Kidney capillary endothelial cell (primary cell): ENCODE data around the gene SH3RF1.

Experiments
- DNase-seq: peaks from one replicate; pipeline ENCODE4 v3.0.0-alpha.2; 2018; ENCODE audit warnings: low spot score

SH3RF1 gene

DNA sequence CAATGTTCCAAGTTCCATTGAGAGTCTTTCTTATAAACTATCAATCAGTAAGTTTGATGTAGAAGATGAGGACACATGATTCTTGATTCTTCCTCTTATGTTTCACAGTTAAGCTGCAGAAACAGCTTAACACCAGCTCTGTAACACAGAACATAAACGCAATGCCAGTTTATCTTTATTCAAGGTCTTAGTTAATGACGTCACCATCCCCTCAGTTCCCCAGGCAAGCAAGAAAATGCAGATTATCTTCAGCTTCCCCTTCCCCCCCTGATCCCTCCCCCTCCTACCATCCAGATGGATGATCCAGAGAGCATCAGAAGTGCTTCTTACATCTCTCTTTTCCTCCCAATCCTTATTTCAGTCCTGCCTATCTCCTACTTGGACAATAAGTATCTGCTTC is 4.4 kb upstream of the SH3RF1 start:
- no peak for DNase-seq

DNA sequence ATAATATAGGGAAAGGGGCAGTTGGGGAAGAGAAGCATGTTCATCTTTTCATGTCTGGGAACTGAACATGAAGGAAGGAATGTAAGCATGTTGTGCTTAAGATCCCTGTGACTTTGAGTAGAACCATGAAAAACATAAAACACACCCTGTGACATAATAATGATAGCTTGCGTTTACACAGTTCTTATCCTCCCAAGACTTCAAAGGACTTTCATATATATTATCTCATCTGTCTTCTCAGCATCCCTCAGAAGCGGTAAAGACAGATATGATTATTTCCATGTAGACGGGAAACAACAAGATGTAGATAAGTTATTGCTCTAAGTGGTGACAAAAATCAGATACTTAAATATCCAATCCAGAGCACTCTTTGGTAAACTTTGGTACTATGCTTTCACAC is 3.3 kb upstream of the SH3RF1 start:
- DNase-seq, result no peak

DNA sequence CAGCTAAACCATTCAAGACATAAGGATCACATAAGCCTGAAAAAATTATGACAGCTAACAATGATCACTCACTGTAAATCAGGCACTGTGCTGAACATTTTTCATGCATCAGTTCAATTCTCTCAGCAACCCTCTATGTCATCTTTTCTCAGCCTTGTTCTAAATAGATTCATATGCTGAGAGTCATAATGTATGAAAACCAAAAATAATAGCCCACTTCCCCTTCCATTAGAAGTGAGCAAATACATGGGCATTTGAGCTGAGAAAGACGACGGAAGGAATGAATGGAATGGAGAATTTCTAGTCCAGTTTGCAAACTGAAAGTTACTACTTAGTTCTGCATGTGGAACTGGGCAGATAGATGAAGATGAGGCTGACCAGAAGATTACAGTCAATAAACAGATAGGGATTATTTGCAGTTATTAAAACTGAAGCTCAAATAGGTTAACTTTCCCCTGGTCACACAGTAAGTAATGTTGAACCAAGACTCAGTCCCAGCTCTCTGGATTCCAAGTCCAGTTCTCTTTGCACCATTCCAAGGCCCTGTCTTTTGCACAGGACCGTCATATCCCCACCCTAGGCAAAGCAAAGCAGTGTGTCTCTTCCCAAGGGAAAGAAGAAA is 1.6 kb upstream of the SH3RF1 start:
- DNase-seq, result no peak

DNA sequence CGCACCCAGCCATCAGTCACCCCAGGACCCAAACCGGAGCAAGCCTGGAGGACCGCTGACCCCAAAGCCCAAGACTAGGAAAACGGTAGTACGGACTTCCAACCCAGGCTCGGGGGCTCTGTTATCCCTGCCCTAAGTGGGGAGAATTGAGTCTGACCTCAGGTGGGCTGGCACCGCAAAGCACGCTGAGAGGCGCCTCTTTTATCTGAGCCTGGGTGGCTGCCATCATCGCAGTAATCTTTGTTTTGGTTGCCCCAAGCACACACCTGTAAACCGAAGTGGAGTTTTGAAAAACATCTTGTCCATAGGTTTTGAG is 894 bp upstream of the SH3RF1 start:
- DNase-seq, result no peak

DNA sequence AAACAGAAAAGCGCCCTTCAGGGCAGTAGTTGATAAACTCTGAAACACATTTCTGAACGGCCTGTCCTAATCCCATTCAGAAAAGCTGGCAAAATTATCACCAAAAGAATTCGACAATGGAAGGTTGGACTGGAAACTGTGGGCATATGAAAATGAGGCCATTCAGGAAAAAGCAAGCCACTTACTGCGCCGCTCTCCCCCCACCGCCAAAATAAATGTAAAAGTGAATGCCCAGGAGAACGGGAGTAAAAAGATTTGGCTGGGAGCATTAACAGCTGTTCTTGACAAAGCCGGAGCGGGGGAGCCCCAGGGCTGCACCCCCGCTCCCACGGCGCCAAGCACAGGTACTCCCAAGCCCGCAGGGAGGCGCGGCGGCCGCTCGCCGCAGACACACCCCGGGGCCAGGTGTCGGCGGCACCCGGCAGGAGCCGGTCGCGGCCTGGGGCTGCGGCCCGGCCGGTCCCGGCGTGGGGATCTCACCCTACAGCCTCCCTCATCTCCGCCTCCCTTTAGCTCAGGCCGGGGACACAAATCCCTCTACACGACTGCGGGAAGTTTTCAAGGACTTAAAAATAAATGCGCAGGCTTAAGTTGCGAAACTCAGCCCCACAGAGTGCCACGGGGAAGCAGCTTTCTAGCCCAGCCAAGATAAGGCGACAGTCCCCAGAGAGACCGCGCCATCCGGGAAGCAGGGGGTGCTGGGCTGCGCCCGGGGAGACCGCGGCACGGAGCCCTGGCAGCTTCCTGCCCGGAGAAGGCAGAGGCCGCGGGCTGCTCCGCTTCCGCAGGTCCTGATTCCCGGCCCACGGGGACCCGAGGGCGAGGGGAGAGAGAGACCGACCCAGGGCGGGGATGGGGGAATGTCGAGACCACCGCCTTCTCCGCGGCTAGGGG is 593 bp downstream of the SH3RF1 start:
- DNase-seq, result peak; percentile 42

DNA sequence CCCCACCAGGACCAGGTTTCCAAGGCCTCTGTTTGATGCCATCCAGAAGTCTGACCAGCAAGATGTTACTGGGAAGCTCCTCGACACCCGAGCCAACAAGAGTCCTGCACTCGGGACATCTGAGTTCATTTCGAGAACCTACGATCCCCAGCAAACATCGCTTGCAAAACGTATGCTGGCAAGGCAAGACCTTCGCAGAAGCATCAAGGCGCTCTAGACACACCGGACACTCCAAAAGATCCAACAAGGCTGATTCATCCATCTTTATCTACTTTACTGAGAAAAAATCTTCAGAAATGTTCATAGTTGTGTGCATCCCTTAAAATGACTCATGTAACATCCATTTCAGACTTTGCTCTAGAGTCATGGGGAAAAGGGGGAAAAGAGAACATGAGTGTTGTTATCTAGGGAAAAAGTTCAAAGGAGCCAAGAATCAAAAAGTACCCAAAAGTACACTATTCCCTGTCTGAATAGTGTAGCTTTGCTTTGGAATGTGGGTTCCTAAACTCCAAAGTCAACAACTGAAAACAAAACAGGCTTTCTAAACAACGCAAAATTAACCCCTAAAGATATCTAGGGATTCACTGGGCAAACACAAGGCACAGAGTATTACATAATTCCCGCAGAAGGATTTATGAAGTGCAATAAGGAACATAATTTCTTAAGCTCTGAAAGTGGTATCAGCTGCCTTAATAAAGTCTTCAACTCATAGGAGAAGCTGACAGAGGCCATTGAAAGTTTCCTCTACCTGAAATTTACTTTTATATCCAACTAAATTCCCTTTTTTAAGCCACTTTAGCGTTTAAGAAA is 1.6 kb downstream of the SH3RF1 start:
- DNase-seq, result no peak

DNA sequence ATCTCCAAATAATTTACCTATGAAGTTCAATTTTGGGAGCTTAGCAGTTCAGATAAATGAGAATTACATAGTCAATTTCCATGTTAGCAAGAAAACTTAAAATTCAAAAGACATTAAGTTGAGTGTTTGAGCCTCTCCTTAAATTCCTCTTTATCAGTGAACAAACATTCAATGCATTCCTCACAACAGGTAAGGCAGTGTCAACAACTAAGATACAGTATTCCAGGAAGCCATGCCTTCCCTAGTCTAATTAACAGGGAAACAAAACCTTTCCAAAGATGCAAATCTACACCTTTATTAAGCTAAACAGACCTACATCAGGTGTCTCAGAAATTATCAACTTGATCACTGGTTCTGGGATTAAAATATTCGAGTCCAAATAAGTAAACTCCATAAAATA is 3.7 kb downstream of the SH3RF1 start:
- no peak for DNase-seq

DNA sequence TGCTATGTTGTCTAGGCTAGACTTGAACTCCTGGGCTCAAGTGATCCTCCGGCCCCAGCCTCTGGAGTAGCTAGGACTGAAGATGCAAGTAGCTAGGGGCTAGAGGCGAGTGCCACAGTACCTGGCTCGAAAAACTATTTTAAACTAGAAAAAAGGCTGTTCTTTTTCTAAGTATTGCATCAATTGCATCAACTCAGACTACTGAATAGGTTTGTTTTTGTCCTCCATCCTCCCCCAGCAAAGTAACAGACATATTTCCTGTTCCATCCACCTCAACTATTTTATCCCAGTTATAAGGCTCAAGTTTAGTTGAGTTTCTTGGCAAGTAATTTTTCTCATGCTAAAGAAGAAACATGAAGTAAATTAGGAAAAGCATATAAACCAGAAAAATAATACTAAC is 4.1 kb downstream of the SH3RF1 start:
- no peak for DNase-seq

DNA sequence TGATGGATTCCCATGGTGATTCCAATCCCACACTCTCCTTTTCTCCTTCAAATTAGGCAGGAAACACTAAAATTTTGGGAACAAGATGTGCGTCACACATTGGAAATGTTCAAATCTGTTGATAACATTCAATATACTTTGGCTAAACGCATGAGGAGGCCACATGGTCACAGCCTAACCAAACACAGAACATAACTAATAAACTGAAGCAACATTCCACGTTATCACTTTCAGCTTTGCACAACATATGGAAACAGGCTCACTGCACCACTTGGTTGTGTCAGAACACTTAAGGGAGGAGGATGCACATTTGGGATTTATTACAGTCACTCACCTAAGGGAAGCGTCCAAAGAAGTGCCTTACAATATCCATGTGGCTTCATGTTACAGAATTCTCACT is 4.7 kb downstream of the SH3RF1 start:
- no peak for DNase-seq

DNA sequence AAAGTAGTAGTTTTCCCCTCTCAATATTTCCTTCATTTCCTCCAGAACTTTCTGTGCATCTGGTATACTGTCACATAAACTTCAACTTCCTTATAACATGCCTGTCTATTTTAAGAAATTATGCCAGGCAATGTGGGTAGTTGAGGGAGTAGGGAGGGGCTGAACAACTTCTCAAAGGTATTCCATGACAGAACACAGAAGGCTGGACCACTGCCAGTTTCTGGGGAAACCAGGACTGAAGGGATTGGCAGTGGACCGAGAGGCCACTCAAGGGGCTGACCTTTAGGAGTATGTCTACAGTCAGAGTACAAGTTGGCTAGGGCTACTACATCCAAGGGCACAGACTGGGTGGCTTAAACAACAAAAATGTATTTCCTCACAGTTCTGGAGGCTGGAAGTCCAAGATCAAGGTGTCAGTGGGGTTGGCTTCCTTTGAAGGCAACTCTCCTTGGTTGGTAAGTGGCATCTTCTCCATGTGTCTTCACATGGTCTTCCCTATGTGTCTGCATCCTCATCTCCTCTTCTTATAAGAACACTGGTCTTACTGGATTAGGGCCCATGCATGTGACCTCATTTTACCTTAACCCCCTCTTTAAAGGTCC is 6.9 kb downstream of the SH3RF1 start:
- no peak for DNase-seq

DNA sequence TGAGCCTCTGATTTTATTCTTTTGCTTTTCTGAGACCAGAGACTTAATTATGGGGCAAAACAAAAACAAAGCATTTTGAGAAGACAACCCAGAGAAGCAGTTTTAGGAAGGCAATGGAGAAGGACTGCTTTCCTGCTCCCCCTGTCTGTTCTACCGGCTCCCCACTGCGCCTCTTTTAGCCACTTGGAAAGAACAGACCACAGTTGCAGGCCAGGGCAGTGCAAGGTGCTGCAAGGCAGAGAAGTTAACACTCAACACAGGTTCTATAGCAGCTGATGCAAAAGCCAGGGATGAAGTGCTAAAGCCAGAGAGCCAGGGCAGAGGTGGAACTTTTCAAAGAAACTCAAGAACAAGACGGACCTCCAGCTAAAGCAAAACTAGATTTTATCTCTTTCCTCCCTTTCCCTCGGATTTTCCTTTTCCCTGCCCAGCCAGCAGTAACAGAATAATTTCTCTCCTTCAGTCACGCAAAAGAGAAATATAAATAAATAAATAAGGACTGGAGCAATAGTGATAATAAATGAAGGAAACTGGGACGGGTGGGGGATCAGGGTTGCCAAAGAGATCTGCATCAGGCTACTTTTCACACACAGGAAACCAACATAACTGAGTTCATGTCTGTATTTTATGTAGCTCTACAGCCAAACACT is 10.4 kb downstream of the SH3RF1 start:
- no peak for DNase-seq

DNA sequence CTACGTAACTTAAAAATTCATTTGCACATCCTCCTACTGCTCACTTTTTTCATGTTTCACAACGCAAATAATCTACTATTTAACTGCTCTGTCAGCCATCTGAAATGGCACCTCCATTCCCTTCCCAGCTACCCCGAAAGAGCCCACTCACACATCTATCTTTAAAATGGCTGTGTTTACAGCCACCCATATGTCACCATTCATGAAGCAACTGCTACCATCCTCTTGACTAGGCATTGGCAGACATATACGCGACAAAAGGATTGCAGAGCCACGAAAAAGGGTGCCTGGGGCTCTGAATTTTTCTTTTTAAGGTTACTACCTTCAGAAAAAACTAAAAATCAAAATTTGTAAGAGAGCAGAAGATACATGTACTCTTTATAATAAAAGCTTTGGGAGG is 11.5 kb downstream of the SH3RF1 start:
- DNase-seq, result no peak

DNA sequence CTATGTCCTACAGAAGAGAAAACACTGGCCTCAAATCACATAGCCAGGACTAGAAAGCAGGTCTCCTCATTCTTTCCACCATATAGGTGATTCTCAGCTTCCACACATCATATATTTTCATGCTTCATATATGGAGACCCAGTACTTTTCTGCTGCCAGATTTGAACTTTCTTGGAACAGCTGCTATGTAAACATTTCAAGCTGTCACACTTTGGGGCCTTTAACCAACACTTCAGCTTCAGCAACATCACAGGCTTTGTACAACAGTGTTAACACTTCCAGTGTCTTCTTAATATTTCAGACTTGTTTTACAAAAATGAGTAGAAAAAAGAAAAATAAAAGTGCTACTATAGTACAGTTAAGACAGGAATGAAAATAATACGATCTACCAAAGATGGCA is 12.6 kb downstream of the SH3RF1 start:
- DNase-seq, result no peak

DNA sequence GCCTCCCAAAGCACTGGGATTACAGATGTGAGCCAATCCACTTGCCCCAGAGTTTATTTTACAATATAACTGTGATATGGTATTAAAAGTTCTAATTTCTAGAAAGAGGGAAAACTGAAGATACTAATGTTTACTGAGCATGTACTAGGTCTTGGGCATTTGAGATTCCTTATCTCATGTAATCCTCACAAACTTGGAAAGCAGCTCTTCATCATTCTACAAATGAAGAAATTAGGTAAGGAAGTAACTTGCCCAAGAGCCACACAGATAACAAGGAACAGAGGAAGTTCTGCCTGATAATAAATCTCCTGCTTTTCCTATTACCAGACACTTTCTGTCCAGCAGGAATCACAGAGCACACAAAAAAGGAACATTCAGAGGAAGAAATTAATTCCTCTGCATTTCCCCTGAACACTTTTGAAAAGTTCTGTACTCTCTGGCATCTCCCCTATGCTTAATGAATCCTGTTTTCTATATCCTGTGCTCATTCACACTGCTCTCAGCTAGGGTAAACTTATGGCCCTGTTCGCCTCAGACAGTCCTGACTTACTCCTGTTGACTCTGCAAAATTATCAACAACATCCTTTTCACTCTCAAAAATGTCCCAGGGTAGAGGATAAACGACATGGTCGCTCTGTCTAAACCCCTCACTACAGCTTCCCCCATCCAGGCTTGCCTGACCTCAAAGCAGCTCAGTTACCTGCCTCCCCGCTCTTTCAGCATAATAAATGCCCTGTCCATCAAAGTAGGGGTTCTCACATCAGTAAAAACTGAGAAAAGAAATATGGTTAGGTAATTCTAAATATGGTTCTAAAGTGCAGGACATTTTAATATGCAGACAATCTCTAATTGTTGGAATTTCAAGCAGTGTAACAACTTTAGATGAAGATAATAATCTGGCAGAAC is 13.6 kb downstream of the SH3RF1 start:
- no peak for DNase-seq

DNA sequence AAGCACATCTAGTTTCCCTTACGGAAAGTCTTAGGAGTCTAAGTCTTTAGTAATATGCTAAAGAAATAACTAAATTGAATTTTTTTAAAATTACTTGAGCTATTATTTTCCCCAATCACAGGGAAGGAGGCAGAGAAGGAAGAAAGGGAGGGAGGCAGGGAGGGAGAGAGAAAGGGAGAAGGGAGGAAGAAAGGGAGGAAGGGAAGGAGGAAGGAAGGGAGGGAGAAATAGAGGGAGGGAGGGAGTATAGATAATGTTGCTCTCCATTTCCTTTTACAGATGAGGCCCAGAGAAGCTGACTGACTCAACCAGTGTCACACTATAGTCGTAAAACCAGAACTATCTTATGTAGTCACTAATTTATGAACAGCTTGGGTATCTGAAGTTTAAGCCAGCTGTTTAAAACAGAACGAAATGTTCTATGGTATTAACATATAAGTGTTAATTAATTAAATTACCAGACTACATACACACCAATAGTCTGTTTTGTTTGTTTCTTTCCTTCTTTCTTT is 14.6 kb downstream of the SH3RF1 start:
- no peak for DNase-seq

DNA sequence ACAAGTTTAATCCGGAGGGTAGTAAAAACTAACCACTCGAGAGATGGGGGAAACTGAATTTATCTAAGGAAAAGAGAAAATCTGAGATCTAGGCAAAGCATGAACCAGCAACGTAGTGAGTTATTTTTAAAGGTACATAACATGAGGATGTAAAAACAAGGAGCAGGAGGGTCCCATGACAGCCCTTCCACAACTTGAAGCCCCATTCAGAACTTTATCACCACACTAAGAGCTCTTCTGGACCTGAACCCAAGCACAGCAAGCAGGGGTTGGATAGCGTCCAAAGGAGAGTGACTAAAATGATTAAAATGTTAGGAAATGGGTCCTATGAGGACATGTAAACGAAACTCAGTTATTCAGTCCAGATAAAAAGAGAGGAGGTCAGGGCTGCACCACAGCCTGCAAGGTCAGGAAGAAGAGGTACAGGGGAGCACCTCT is 16.2 kb downstream of the SH3RF1 start:
- no peak for DNase-seq

DNA sequence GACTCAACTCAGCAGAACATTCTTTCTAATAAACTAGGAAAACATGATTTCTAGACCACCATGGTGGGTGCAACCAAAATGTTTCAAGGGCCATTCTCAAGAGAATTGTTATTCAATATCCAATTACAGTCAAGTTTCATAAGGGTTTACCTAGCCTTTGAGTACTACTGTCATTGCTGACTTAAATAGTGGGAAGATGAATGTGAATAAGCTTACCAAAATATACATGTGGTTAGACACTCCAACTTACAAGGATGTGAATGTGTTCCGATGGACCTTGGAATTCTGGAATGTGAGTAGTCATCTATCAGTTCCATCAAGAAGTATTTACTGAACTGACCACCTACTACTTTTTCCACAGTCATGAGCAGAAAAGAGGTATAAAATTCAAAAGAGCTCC is 16.9 kb downstream of the SH3RF1 start:
- no peak for DNase-seq

DNA sequence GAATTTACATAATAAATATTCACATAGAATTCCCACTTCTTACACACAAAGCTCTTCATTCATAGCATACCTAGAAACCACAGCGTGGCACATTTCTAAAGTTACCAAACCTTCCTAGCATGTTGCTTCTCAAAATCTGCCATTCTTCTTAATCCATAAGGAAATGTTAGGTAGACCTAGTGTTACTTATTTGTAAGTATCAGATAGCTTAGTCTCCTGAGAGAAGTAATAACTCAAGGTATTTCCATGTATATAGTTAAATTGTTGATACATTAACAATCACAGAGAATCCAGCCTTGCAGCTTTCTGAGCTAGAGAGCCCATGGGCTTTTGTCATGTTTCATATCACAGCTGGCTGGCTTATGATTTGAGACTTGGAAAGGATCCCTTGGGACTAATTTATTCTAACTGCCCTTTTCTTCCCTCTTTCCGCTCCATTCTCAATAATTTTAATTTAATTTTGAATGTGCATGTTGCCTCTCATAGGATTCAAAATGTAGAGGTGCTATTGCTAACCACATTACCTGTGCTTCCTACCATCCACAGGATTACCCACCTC is 17.6 kb downstream of the SH3RF1 start:
- DNase-seq, result no peak

DNA sequence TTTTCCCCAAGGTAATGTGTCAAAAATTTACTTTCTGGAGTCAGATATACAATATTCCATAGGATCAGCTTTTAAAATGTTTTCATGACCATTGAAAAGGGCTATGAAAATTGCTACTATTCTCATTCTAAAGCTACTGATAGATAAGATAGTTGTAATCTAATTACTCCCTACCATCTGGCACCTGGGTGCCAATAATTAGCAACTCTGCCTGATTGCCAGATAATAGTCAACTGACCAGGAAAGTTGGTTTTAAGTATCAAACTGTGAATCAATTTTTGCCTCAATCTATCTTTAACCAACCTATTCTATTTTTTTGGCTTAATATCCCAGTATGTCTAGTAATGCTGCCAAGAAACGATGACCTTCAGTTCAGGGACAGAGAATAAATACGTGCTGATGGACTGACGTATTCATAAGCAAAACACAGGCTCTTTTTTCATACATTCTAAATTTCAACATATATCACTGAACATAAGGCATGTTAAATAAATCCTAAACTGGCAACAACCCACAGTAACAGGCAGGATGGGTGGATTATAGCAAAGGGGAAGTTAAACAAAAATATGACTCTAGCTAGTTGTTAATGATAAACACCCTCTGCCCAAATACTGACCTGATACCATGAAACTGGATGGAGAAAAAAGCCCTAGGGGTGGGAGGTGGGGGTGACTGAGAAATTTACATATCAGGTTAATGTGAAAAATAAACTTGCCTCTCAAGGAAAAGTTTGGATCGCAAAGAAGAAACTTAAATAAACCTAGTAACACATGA is 18.2 kb downstream of the SH3RF1 start:
- no peak for DNase-seq
